Peyer's patch (tissue), 4 donors: ENCODE measurements around the gene ZFP62. TPM values are rescaled to one million over a fixed set of nuclear protein-coding genes. Genes with fewer than 3 reads are reported as not detected.
"Not testable (repeated sequence)": the region's sequence is repeated elsewhere in the genome, so short reads cannot be mapped to it uniquely, and the experiment has no call there.

Experiments
- DNase-seq, 3 donors: peaks; one replicate each; pipeline ENCODE4 v3.0.0-alpha.2; 2017 to 2019
- H3K27ac ChIP-seq, 4 donors: fragments of 200-600 bp; sonication (generic); one replicate each; pipeline ENCODE4 v1.5.1; 2016 to 2019
- H3K27me3 ChIP-seq, 2 donors: fragments of 200-600 bp; sonication (generic); one replicate each; pipeline ENCODE4 v1.5.1; 2019
- H3K36me3 ChIP-seq, 3 donors: fragments of 200-600 bp; sonication (generic); one replicate each; pipeline ENCODE4 v1.5.1; 2016 to 2019
- H3K4me1 ChIP-seq, 4 donors: fragments of 200-600 bp; sonication (generic); one replicate each; pipeline ENCODE4 v1.5.1; 2016 to 2019
- H3K4me3 ChIP-seq, 4 donors: fragments of 200-600 bp; sonication (generic); 1 replicate in 3 of 4; 2 replicates in 1 of 4; pipeline ENCODE4 v1.5.1; 2016 to 2019; ENCODE audit warnings: mild to moderate bottlenecking in 1 of 4
- H3K9me3 ChIP-seq, 4 donors: fragments of 200-600 bp; sonication (generic); one replicate each; pipeline ENCODE4 v1.5.1; 2016 to 2019; ENCODE audit warnings: mild to moderate bottlenecking in 1 of 4
- POLR2A ChIP-seq, 2 donors: fragments of 450-650 bp; IDR thresholded peaks; one replicate each; pipeline ENCODE4 v1.5.1; 2017; ENCODE audit warnings: antibody characterized with exemption in 2 of 2, mild to moderate bottlenecking in 2 of 2, moderate library complexity in 2 of 2
- total RNA-seq, 4 donors: library from RNA; depleted of rRNA; stranded (reverse); fragments of >200 nt; gene quantifications; one replicate each; pipeline ENCODE4 v1.1.0, GENCODE V29; 2016
- TF ChIP-seq, protein P1 (sequence below), 6 experiments: fragments of 450-650 bp in 4 of 6; fragments of 200-600 bp in 2 of 6; sonication (generic) in 1 of 6; IDR thresholded peaks; one replicate each; pipeline ENCODE4 v1.5.1; 2017 to 2019; ENCODE audit warnings: antibody characterized with exemption in 6 of 6, mild to moderate bottlenecking in 3 of 6, moderate library complexity in 1 of 6

ZFP62 gene
- total RNA-seq, 4 donors from 2014 or later = 22.4 to 45.8 (median 36.4) TPM

DNA sequence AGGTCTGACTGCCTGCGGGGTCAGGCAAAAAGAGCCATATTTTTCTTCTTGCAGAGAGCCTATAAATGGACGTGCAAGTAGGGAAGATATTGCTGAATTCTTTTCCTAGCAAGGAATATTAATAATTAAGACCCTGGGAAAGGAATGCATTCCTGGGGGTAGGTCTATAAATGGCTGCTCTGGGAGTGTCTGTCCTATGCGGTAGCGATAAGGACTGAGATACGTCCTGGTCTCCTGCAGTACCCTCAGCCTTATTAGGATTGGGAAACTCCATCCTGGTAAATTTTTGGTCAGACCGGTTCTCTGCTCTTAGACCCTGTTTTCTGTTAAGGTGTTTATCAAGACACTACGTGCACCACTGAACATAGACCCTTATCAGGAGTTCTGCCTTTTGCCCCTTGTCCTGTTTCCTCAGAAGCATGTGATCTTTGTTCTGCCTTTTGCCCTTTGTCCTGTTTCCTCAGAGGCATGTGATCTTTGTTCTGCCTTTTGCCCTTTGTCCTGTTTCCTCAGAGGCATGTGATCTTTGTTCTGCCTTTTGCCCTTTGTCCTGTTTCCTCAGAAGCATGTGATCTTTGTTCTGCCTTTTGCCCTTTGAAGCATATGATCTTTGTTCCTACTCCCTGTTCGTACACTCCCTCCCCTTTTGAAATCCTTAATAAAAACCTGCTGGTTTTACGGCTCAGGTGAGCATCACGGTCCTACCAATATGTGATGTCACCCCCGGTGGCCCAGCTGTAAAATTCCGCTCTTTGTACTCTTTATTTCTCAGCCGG is 32.1 kb downstream of the ZFP62 start:
- DNase-seq = not testable (repeated sequence)

DNA sequence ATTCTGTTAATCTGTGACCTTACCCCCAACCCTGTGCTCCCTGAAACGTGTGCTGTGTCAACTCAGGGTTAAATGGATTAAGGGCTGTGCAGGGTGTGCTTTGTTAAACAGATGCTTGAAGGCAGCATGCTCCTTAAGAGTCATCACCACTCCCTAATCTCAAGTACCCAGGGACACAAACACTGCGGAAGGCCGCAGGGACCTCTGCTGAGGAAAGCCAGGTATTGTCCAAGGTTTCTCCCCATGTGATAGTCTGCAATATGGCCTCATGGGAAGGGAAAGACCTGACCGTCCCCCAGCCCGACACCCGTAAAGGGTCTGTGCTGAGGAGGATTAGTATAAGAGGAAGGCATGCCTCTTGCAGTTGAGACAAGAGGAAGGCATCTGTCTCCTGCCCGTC is 33.7 kb downstream of the ZFP62 start:
- not testable (repeated sequence) for H3K9me3 ChIP-seq, H3K27ac ChIP-seq, H3K36me3 ChIP-seq

More for the DNA sequence above, 32.1 kb downstream of the ZFP62 start:
- not testable (repeated sequence) for H3K9me3 ChIP-seq, H3K4me3 ChIP-seq, H3K36me3 ChIP-seq, H3K27me3 ChIP-seq
- peak overlapping the region; percentile 30 to 99 (median 94) for H3K27ac ChIP-seq
- TF ChIP-seq, protein P1, sequence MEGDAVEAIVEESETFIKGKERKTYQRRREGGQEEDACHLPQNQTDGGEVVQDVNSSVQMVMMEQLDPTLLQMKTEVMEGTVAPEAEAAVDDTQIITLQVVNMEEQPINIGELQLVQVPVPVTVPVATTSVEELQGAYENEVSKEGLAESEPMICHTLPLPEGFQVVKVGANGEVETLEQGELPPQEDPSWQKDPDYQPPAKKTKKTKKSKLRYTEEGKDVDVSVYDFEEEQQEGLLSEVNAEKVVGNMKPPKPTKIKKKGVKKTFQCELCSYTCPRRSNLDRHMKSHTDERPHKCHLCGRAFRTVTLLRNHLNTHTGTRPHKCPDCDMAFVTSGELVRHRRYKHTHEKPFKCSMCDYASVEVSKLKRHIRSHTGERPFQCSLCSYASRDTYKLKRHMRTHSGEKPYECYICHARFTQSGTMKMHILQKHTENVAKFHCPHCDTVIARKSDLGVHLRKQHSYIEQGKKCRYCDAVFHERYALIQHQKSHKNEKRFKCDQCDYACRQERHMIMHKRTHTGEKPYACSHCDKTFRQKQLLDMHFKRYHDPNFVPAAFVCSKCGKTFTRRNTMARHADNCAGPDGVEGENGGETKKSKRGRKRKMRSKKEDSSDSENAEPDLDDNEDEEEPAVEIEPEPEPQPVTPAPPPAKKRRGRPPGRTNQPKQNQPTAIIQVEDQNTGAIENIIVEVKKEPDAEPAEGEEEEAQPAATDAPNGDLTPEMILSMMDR (IDR thresholded peaks at IDR 0.05) = peak in 1 of 6 experiments; percentile 5
- H3K4me1 ChIP-seq = peaks cover 7 to 38% (median 9%) of the 10 kb centered on the region in 4 donors

DNA sequence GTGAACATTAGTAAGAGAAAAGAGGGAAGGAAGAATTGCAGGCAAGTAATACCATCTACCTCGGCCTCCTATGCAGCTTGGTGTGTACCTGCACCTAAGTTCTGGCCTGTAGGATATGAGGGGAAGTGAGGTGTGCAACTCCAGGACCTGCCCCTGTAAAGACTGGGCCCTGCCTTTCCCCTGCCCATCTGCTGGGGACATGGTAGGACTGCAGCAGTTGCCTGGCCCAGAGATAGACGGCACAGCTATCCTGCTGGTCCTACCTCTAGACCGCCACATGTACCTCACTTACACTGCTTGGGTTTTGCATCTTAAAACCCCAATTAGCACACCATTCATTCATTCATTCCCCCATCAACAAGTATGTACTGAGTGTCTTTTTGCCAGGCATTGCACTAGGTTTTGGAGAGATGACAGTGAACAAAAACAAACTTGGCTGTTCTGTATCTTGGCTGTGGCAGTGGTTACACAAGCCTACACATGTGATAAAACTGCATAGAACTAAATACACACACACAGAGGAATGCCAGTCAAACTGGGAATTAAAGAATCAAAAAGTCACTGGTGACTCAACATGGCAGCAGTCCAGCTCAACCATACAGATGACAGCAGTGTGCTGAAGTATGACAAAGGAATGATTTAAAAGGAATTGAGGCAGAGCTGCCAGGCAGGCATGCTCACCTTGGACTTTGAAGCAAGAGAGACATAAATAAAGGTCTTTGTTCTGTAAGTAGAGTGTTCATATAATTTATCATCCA is 35.1 kb downstream of the ZFP62 start:
- H3K27ac ChIP-seq = peak overlapping the region in 3 of 4 donors; percentile 12 to 80 (median 14)
- H3K4me1 ChIP-seq = peaks cover 0 to 30% (median 8%) of the 10 kb centered on the region in 4 donors

More for the DNA sequence above, 33.7 kb downstream of the ZFP62 start:
- not testable (repeated sequence) for DNase-seq, H3K4me3 ChIP-seq, H3K27me3 ChIP-seq
- H3K4me1 ChIP-seq = peaks cover under 1 to 34% (median 8%) of the 10 kb centered on the region in 4 donors

DNA sequence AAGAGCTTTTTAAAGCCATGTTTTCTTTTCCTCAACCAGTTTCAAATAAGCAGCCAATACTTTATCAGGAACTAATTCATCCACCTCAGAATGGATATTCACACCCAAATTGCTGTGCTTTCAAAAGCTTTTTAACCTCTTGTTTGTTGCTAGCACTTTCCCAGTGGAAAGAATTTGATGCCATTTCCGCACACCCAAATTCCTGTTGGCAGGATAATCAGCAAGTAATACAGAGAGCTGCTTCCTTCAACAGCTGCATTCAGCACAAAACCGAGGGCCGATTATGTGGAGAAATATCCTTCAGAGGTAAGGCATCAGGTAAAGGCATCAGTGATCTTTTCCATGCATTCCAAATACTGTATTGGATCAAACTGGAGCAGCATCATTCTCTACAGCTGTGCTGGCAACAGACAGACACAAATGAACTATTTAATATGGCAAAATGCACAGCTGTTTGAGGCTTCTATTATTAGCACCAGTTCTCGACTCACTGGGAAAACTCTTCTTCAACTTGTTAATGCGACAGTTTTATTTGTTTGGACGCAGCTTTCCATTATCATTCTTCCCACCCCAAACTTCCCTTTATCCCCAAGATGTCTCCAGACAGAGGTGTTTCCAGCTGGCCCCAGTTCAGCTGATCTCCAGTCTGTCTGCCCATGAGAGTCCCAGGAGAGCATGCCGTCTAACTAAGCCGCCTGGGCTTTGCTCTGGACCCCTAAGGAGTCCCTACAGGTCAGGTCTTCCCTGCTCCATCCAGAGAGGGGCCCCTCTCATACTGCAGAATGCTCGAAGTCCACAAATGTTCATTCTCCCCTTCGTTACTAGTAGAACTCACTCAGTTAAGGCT is 36.2 kb downstream of the ZFP62 start:
- no peak for DNase-seq
- H3K36me3 ChIP-seq = peaks cover 0 to 3% (median 0%) of the 10 kb centered on the region in 3 donors
- H3K4me1 ChIP-seq = peaks cover 0 to 22% (median 8%) of the 10 kb centered on the region in 4 donors
- H3K4me3 ChIP-seq = no peak overlapping the region
- H3K27me3 ChIP-seq = no peaks in the 10 kb centered on the region
- H3K27ac ChIP-seq = peak overlapping the region in 2 of 4 donors; percentile 14 to 80
- no peak for TF ChIP-seq POLR2A (IDR thresholded peaks at IDR 0.05)
- TF ChIP-seq, protein P1 (IDR thresholded peaks at IDR 0.05) = no peak
- no peaks in the 10 kb centered on the region for H3K9me3 ChIP-seq

More for the DNA sequence above, 35.1 kb downstream of the ZFP62 start:
- Histone ChIP-seq H3K36me3 (peaks cover 0 to 5% (median 0%) of the 10 kb centered on the region in 3 donors), H3K4me3 (no peak overlapping the region), H3K9me3 (no peaks in the 10 kb centered on the region), H3K27me3 (no peaks in the 10 kb centered on the region)
- TF ChIP-seq POLR2A (IDR thresholded peaks at IDR 0.05) = no peak
- TF ChIP-seq, protein P1 (IDR thresholded peaks at IDR 0.05) = no peak
- peak in 1 of 3 donors; percentile 89 for DNase-seq

DNA sequence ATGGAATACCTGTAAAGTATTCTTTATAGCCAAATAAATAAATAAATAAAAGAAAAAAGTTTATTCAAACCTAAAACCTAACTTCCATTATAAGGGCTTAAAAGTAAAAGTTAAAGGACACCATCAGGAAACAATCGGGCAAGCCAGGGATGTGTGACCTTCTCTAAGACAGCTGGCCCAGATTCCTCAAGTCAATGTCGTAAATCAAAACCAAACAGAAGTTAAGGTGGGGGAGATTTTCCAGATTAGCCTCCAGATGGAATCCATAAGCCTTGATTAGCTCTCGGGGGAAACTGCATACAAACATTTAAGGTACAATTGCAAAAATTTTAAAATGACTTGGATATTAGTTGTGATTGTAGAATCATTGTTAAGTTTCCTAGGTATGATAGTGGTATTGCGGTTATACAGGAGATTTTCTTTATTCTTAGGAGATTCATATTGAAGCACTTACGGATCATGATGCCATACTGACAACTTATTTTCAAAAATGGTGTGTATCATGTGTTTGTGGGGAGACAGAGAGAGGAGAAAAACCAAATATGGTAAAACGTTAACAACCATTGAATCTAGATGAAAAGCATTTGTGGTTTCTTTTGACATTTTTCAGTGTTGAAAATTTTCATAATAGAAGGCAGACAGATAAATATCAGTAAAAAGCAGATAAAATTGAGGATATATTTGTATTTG is 37.0 kb downstream of the ZFP62 start:
- DNase-seq = no peak
- H3K27me3 ChIP-seq = no peaks in the 10 kb centered on the region
- H3K27ac ChIP-seq = peak overlapping the region in 1 of 4 donors; percentile 14
- no peak overlapping the region for H3K4me3 ChIP-seq
- no peak for TF ChIP-seq POLR2A (IDR thresholded peaks at IDR 0.05)
- TF ChIP-seq, protein P1 (IDR thresholded peaks at IDR 0.05) = no peak
- peaks cover 0 to 18% (median 7%) of the 10 kb centered on the region in 4 donors for H3K4me1 ChIP-seq
- H3K9me3 ChIP-seq = no peaks in the 10 kb centered on the region
- no peaks in the 10 kb centered on the region for H3K36me3 ChIP-seq
